ENCODE results near the gene LRPPRC.
A peak's percentile ranks its signal among the peaks of the same experiment; 100 is the strongest.

The LRPPRC gene

DNA sequence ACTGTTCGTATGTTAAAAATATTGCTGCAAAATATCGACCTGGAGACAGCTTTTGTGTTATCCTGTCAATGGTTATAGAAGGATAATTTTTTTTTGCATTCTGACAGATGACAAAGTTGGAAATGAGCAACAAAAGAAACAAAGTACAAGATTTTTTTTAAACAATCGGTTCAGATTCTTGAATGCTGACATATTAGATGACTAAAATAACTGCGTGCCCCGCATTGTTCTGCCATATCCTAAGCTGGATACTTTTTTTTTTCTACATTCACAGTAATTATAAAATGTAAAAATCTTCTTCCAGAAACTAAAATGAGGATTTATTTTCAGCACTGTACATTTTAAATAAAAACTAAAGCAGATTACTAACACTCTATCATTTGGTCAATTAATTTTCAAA, 89.9 kb downstream of the LRPPRC start:
- DNase-seq = no peak

DNA sequence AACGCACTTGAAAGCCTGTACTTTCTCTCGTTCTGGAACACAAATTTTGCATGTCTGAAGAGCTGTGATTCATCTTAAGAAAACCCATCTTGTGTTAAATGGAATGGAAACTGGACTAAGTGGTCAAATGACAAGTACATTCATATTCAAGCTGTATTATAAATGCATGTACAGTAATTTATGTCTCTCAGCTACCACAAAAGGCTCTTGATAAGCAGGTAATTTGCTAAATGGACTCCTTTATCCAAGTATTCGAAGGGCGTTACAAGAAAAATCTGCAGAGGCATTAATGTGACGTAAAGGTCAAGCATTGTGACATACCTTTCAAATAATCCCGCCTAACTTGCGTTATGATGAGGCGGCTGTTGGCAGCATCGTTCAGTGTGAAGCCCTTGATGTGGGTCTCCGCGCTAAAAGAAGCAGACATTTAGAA, 90.4 kb downstream of the LRPPRC start:
- no peak for DNase-seq

DNA sequence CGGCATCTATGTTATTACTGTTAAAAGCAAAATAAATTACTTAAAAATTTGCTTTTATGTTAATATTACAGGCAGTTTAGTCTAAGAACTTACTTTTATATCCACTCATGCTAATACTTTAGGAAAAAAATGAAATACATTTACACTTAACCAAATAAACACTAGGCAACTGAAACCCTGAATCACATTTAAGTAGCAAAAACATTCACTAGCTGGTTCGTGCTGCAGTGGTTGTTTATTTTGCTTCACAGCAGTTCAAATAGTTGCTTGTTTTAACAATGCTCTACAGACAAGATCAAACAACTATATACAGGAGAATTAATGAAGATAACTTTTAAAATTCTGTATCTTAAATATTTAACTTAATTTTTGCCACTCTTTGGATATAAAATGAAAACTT, 96.2 kb downstream of the LRPPRC start:
- no peak for DNase-seq

DNA sequence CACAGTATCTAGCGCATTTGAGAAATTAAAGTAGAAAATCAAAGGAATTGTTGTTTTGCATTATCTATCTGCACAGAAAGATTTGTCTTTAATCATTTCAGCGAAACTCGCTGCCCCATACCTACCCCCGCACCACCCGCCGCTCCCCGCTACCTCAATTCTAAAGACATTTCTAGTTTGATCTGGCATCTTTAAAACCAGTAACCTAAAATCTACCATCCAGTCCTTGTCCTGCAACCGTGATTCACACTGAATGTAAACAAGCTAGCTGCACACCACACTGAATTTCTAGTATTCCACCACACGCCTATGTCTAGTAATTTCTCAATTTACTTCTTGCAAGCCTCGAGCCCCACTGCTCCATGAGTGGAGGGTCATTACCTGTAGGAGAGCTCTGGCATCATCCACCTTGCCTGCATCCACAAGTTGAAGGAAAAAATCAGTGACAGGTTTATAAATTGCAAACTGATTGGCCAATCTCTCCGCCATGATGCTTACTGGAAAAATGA, 96.9 kb downstream of the LRPPRC start:
- DNase-seq = no peak

DNA sequence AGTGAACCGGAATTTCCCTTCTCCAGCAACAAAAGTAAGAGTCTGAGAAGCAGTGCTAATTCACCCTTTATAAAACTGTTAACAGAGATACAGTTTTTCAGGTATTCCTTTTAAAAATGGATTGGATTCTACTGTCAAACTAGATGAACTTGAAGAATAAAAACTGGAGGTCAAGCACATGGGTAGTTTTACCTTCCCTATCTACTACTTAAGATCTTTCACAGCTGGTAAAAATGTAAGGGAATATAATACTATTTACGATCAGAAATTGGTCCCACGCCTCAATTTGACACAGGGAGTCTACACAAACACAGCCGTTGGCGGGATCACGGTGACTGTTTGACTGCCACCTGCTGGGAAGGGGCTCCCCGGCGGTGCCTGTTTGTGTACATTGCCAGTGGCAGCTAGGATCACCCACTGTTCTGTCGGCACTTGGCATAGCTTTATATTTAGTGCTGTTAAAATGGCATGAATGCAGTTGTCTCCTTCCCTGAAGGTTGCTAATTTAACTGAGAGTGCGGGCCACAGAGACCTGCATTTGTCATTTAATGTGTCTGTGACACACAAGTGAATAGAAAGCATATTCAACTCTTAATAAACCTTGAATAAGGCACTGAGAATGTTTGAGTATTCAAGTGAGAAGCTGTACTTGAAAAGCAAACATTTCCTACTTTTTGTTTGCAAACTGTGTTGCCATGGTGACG, 97.5 kb downstream of the LRPPRC start:
- no peak for DNase-seq

DNA sequence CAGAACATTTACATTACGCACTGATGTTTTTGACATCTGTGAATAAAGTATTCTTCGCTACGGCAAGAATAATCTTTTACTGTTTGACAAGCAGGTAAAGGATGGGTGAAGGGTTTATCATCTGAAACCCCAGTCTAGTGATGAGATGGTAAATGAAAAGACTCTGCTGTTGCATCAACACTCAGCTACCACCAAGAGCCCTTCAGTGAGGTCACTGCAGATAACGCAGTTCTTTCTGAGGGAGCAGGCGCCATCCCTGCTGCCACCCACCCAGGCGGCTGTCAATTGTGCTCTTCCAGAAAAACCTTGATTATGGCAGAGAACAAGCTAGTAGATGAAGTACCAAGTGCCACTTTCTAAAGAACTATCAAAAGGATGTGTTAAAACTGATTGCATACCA, 98.3 kb downstream of the LRPPRC start:
- no peak for DNase-seq

DNA sequence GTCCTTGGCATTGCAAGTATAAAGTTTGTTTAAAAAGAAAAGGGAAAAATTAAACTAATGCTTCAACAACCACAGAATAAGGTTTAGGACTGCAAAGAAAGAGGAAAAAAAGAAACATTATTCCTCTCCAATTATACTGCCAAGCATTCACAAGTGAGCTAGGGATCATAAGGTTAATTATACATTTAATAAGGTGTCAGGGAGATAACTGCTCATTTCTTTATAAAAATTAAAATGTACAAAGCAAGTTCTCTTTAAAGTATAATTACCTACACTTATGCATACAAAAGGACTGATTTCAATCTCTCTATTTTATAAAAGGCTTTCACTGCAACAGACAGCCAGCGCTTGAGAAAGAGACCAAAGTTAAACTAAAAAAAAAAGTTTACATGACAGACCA, 98.9 kb downstream of the LRPPRC start:
- DNase-seq = no peak

DNA sequence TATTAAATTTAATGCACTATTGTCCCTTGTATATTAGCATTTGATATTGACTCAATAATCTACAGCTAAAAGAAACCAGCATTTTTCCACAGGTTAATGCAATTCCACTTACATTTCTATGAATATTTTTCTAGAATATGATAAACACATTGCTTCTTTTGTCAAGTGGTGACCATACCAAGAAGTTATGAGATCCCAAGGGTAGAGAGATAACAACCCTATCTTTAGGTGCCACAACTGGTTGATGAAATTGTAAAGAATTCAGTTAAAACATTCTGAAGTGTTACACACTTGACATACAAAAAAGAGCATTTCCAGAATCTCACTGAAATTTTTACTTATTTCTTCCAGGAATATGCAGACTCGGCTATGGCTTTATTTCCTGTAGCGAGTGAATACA, 101.0 kb downstream of the LRPPRC start:
- DNase-seq = no peak

DNA sequence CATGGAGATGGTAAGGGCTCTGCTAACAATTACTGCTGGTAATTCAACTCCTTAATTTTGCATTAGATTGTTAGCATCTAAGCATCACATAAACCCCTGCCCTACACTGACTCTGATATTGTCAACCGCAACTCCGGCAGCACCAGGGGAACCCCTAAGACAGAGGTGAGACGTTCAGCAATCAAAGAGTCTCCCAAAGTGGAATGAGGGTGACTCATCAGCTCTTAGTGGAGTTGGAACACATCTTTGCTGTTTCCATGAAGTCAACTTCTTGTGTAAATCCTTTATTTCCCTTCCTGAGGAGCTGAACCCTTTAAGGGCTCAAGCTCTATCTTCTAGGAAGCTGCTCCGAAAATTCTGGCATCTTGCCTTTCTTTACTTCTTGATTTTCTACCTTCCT, 104.9 kb downstream of the LRPPRC start:
- DNase-seq = no peak

DNA sequence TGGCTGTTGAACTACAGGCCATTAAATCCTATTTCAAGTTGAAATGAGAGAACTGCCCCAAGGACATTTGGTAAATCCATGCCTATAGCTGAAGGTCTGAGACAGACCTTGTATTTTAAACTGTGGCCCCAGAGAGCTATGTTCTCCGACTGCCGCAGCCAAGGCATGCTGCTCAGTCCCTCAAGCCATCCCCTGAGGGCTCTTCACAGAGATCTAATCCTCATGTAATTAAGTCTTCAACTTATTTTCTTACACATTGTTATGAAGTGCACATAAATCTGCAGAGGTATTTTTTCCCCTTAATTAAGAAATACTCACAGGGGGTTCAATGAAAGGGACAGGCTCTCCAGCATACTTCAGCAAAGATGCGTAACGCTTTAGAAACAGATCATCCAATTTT, 106.4 kb downstream of the LRPPRC start:
- no peak for DNase-seq

DNA sequence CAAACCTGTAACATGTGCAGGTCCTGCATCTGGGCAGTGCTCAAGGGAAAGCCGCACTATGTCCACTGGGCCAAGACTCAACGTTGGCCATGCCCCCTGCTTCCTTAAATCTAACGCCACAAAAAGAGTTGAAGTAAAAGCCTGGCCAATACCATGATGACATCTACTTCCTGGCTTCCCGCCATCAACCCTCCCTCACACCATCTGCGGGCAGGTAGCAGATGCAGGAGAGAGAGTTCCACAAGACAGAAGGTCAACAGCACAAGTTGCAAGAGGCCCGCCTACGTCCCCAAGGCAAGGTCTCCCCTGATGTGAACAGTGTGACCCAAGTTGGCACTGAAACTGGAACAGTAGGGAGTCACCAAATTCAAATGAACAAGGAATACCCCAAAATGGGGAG, 108.6 kb downstream of the LRPPRC start:
- no peak for DNase-seq

DNA sequence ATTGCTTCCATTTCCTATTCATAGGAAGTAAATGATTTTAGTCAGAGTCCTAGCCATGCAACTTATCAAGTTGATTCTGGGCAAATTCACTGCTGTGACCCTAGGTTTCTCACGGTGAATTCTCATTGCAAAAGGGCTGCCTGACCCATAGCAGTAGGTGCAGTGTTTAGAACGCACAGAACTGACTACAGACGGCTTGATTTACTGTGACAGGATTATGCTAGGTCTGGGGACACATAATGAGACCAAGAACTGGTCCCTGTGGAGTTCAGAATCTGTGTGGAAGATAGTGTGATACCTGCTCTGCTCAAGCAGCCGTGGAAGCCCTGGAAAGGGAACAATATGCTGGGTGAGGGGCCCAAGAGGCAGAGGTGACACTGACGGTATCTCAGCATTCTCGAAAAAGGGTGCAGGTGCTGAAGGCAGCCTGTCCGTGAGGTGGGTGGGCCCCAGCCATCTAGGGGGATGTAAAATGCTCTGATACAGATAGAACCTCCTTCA, 110.6 kb downstream of the LRPPRC start:
- DNase-seq = no peak

DNA sequence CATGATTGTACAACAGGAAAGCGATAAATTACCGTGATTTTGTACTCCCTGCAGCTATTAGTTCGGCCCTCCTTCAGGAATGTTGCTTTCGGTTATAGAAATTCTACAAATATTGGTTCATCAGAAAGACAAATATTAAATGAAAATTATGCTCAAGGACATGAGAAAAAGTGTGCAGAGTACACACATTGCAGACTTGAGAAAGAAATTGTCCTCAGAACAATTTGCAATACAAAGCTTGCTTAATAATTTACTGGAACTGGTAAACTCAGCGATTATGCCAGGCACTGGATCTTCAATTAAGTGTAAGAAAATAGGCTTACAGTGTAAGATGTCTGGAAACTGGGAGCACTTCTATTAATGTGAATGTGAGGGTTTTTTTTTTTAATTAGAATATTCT, 111.1 kb downstream of the LRPPRC start:
- DNase-seq = no peak

DNA sequence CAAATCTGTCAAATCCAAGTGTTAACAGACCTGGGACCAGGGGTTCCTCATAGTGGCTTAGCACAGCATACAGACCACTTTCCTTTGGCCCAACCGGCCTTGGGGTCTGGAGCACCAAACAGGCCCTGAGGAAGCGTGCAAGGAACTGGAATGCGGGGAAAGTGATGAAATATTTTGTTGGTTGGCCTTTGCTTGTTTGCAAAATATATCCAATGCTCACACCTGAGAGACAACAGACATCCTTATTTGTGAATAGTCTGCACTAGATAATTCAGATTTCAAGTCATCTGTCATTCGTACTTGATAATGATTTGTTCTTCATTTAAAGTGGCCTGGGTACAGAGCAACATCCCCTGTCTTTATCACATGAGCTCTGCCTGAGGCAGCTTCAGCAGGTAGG, 113.5 kb downstream of the LRPPRC start:
- DNase-seq = no peak

DNA sequence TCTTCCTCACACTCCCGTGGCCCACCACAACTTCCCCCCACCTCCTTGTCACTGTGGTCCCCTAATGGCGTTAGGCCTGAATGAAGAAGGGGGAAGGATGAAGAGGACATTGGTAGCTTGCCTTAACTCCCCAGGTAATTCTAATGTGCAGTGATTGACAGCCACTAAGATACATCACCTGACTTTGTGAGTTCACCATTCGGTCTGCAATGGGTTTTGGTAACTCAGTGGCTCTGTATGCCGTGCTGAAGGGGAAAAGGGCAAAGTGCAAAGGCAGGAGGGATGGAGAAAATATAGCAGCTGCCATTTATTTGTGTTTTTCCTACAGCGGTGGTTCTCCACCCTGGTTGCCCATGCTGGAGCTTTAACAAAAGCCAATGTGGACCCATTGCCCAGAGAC, 114.8 kb downstream of the LRPPRC start:
- DNase-seq = no peak

DNA sequence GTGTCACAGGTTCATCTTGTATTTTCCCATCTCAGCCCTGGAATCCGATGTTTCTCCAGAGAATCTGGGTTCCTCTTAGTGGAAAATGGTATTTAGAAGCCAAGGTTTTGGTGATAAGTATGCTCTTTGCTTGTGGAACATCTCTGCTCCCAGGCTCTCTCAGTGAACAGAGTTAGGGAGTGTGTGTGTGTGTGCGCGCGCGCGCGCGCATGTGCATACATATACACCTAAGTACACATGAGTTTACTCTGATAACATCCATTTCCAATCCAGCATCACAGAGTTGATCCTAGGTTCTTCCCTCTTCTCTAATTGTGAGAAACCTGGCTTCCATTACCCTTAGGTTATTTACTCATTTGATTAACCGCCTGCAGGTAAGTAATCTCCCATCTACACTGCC, 115.3 kb downstream of the LRPPRC start:
- DNase-seq = no peak

DNA sequence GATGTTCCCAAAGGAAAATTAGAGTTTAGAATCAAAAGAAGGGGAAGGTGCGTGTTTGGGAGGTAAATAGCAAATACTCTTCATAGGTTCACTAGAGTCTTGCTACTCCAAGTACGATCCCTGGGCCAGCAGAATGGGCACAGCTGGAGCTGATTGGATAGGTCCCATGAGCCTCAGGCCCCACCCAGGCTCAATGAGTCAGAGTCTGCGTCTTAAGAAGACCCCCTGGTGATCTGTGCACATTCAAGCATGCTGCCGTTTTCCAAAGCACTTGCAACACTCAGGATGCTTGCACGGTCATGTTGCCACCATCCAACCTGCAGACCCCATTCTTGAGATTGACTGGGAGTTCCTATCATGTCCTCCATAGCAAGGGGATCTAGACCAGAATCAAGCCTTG, 116.5 kb downstream of the LRPPRC start:
- DNase-seq = no peak

DNA sequence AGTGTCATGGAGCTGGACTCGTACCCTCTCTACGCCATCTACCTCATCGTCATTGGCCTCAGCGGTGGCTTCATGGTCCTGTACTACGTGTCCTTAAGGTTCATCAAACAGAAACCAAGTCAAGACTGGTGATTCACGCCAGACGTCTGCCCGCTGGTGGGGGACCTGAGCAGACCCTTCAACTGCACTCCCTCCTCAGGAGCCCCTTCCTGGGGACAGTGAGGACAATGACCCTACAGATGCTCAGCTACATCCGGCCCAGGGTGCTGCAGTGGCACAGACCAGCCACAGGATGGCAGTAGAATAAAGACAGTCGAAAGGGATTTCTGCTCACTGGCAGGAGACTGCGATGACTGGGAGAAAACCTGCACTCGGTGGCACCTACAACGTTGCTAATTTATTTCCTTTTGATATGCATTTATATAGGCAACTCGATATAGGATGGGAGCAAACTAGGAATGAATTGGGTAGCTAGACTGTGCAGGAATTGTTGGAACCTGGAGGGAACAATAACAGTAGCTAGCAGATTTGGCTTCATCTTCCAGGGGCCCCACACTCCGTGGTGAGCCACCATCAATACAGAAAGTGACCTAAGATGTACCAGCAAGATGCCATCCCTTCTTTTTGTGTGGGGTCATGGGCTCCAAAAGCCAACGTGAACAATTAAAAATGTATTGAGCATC, 117.9 kb downstream of the LRPPRC start:
- DNase-seq = peak; percentile 52

DNA sequence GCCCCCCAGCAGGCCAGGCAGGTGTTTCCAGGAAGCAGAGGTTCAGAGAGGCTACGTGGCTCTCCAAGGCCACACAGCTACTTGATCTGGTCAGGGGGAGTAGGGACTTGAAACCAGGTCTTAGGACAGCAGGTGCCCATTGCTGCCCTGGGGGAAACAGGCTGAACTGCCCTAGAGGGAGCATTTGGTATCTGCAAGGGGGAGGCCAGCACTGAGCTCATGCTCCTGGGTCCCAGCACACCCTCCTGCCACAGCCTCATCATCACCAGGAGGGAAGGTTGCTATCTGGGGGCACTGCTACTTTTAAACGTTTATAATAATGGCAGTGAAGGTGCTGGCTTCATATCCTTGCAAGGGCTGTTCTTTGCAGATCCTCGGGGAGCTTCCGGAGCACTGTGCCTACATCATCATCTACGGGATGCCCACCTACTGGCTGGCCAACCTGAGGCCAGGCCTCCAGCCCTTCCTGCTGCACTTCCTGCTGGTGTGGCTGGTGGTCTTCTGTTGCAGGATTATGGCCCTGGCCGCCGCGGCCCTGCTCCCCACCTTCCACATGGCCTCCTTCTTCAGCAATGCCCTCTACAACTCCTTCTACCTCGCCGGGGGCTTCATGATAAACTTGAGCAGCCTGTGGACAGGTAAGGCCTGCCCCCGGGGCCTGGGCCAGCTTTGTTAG, 120.9 kb downstream of the LRPPRC start:
- DNase-seq = no peak

DNA sequence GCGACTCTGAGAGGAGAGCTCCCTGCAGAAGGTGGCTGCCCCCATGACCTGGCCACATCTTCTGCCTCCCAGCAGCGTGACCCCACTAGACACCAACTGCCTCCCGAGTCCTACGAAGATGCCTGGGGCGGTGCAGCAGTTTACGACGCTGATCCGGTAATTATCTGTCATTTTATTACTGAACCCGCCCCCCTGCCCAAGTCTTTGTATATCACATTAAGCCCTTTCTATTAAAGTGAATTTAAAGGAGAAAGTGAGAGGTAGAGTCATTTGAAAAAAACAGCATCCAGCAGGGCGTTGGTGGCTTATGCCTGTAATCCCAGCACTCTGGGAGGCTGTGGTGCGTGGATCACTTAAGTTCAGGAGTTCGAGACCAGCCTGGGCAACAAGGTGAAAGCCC, 123.6 kb downstream of the LRPPRC start:
- DNase-seq = no peak

DNA sequence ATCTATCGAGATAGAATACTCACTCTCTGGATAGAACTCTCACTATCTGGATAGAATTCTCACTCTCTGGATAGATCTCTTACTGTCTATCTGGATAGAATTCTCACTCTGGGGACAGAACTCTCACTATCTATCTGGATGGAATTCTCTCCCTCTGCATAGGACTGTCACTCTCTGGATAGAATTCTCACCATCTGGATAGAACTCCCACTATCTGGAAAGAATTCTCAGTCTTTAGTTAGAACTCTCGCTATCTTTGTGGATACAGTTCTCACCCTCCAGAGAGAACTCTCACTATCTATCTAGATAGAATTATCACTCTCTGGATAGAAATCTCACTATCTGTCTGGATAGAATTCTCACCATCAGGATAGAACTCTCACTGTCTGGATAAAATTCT, 140.5 kb downstream of the LRPPRC start:
- DNase-seq = no peak

DNA sequence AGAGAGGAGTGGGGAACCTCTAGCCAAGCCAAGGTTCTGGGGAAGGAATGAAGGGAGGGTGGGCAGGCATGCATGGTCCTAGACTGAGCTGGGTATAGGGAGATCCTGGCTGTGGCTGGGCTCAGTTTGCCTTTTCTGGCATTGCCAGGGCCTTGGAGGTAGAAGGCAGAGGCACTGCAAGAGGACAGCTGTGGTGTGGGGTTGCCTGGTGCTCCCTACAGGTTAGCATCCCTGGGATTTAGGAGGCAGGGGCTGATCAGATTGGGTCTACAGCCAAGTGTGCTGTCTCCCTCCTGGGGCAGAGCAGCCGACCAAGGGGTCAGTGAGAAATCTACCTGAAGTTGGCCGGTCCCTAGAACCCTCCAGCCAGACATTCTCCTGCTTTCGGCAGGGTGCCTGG, 141.1 kb downstream of the LRPPRC start:
- no peak for DNase-seq

DNA sequence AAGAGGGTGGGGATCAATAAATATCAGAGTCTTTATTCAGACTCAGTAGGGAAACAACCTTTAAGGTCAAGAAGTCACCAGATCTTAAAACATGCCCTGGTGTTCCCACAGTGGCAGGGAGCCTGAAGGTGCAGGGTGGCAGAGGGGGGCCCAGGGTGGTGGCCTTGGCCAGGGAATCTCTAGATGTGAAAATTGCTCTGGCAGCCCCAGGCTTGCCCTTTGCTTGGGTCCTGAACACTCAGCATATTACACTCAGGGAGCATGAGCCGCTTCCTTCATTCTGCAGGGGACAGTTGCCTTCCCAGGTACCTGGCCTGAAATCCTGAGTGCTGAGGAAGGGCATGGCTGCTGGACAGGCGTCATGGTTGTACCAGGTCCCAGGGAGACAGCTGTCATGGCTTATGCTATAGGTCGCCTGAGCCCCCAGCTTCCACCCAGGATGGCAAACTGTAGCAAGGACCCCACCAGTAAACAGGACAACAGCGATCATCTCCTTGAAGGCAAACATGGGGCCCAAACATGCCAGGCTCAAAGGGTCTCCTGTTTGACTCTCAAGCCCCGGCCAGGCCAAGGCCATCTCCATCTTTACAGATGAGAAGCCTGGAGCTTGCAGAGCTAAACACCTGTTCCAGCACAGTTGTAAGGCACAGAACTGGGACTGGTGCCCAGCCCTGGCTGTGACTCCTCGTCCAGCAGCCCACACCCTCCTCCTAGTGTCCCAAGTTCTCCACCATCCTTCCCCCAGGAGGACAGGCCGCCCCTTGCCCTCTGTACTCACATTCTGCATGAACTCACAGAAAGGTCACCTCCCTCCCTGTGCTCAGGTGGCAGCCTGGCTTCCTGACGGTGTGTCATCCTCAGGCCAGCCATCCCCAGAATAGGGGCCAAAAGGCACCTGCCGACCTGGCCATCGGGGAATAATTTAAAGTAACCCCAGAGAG, 142.4 kb downstream of the LRPPRC start:
- DNase-seq = no peak

Measured in activated CD4-positive, alpha-beta T cell treated with anti-CD3 and anti-CD28 coated beads, Interleukin-2, amount 50 U/mL, for 1 hour (primary cell).